22Rv1 (cell line): ENCODE results near the gene GFAP.

Source experiments
- H3K27ac ChIP-seq: fragments of 450-650 bp; 2 replicates; pipeline ENCODE4 v1.5.1; 2017
- ZFX ChIP-seq: fragments of 450-650 bp; IDR thresholded peaks from 2 replicates; pipeline ENCODE4 v1.6.1; 2017; ENCODE audit warnings: antibody characterized with exemption, borderline replicate concordance
- TF ChIP-seq, protein P1 (sequence below): fragments of 450-650 bp; IDR thresholded peaks from 2 replicates; pipeline ENCODE4 v1.5.1; 2017; ENCODE audit warnings: mild to moderate bottlenecking

Gene GFAP

DNA sequence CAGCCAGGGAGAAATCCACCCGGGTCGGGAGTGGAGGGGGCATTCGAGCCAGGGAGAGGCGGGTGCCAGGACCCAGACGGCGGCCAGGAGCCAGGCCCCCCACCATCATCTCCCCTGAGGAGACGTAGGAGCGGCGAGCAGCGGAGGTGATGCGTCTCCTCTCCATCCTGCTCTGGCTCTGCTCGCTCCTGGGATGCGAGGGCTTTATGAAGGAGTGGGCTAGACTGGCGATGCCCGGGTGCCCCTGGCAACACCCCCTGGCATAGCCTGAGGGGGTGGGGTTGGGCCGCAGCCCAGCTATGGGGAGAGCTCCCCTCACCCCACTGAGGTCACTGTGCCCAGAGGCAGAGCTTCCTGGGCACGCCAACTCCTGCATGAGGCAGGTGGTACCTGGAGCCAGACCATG is at the start of gene GFAP:
TSS of gene GFAP (minus strand) at position 180 of the 406 bp plus-strand sequence. CDS start at position 166, 14 bp downstream.
- no peak for TF ChIP-seq ZFX
- TF ChIP-seq, protein P1, sequence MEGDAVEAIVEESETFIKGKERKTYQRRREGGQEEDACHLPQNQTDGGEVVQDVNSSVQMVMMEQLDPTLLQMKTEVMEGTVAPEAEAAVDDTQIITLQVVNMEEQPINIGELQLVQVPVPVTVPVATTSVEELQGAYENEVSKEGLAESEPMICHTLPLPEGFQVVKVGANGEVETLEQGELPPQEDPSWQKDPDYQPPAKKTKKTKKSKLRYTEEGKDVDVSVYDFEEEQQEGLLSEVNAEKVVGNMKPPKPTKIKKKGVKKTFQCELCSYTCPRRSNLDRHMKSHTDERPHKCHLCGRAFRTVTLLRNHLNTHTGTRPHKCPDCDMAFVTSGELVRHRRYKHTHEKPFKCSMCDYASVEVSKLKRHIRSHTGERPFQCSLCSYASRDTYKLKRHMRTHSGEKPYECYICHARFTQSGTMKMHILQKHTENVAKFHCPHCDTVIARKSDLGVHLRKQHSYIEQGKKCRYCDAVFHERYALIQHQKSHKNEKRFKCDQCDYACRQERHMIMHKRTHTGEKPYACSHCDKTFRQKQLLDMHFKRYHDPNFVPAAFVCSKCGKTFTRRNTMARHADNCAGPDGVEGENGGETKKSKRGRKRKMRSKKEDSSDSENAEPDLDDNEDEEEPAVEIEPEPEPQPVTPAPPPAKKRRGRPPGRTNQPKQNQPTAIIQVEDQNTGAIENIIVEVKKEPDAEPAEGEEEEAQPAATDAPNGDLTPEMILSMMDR: no peak
- H3K27ac ChIP-seq: no peak within 1 kb of the TSS

DNA sequence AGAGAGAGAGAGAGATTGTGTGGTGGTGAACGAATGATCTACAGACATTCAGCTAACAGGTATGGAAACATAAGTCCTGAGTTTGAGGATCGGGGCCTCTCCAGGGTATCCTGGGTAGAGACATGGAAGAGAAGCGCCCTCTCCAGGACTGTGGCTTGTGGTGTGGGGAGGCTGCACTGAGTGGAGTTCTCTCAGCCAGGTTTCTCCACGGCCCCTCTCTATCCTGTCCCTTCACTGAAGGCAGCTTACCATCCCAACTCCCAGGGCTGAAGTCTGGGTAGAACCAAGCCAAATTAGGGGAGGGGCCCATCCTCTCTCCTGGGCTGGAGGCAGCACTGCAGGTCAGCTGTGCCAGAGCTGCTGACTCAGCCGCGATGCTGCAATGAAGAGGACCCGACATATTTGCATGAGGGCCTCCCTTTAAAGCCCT is 46.6 kb upstream of the GFAP start:
- TF ChIP-seq, protein P1: no peak
- TF ChIP-seq ZFX: no peak
- H3K27ac ChIP-seq: no peak overlapping the region

DNA sequence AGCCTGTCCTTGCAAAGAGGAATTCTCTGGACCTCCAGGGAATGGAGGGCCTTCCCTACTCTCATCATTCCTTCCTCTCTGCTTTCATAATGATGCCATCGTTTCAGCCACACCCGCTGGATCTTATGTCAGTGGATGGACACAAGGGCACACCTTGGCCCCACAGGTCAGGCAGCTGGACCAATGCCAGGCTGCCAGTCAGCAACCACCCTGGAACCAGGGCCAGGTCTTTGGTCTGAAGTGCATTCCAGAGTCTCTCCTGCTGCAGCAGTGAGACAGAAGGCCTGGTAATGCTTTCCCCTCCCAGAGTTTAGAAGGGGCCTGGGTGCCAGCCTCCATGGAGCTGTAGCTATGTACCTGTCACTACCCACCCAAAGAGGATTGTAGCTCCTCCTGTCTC is 45.4 kb upstream of the GFAP start:
- H3K27ac ChIP-seq: no peak overlapping the region
- no peak for TF ChIP-seq ZFX
- TF ChIP-seq, protein P1: no peak

DNA sequence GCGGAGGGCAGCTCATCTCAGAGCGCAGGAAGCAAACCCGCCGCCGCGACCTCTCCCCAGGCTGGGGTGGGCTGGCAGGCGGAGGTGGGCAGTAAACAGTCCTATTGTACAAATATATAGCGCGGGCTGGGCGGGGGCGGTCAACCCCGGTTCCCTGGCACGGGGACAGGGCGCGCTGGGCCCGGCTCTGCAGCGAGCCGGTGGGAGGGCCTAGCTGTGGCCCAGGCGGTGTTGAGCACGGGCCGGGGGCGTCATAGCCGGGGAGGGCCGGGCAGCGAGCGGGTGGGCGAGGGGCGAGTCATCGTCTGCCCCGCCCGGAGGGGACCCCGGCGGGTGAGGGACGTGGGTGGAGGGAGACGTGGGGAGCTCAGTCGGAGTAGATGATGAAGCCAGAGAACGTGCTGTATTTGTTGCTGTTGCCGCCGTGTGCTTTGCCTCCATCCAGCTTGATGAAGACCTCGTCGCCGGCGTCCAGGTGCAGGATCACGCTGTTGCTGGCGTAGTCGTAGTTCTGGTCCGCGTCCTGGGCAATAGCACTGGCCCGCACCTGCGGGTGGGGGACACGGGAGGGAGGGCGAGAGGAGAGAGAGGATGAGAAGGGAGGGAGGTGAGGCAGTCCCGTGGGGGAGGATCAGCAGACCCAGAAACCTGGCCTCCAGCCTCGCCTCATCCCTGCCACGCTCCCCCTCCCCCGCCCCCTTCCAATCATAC is 44.7 kb upstream of the GFAP start:
- no peak for TF ChIP-seq ZFX
- TF ChIP-seq, protein P1: no peak
- H3K27ac ChIP-seq: no peak overlapping the region

DNA sequence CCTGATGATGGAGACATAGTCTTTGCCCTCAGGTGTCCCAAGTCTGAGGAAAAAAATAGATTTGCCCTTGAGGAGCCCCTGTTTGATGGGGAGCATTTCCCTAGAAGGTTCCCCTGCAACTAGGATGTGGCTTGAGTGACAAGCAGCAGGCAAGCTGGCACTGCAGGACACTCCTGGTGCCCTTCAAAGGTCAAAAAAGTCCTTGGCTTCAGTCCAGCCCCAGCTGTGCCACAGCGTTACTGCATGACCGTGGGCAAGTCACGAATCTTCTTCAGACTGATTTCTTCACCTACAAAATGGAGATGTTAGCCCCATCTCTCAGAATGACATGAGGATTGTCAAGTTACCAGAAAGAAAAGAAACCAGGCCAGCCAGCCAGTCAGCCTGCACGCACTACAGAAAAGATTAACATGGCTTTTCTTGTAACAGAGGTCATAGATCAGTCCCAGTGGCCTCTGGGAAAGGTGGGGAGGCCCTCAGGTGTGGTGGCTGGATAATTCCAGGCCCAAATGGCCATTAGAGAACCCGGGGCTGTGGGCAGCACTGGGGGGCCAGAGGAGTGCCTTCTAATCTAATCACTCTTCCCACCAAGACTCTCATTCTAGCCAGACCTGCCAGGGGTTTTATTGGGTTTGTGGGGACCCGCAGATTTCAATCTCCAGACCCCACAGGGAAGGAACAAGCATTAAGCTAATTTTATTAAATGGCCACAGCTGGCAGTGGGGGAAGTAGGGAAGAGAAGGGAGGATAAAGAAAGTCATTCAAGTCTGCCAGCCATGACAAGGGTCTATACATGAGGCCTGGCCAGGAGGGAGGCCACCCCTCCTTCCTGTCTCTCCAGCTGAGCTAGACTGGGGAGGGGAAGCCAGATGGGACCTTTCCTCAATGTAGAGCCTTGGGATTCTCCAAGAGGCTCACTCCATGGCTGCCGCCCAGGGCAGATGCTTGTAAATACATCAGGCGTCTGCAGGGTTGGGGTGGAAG is 42.0 kb upstream of the GFAP start:
- TF ChIP-seq ZFX: no peak
- TF ChIP-seq, protein P1: no peak
- H3K27ac ChIP-seq: no peak overlapping the region

DNA sequence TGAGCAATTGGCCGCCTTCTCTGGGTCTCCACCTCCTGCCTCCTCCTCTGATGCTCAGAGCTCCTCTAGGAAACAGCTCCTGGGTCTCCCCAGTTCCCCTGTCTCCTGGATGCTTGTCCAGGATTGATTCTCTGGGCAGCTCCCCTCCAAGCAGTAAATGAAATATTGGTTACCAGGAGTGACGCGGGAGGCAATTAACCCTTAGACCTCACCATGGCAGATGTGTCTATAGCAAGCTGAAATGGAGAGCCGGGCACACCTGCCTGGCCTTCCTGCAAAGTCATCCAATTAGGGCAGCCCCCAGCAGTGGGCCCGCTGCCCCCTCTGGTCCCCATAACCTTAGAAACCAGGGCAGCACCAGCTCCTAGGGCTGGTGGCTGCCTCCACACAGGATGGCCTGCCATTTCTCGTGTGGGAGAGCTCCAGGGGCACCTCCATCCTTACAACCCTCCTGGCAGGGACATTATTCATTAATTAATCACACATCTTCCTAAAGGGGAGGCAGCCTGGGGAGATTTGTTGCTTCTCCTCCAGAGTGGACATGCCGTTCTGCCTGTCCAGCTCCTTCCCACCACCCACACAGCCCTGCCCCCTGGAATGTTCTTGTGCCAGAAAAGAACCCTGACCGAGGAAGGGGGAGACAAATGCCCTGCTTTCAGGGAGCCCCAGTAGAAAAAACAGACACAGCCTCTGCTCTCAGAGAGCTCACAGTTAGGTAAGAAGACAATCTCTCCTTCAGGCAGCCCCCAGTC is 40.5 kb upstream of the GFAP start:
- TF ChIP-seq, protein P1: no peak
- TF ChIP-seq ZFX: no peak

More for the DNA sequence above, 40.5 kb upstream of the GFAP start:
- no peak overlapping the region for H3K27ac ChIP-seq
